ENCODE results near the gene SCN4B. TPM values are rescaled to one million over a fixed set of nuclear protein-coding genes. Genes with fewer than 3 reads are reported as not detected.
A peak's percentile ranks its signal among the peaks of the same experiment; 100 is the strongest.

Gene SCN4B
- polyA plus RNA-seq, 1 experiment = 0.43 TPM

DNA sequence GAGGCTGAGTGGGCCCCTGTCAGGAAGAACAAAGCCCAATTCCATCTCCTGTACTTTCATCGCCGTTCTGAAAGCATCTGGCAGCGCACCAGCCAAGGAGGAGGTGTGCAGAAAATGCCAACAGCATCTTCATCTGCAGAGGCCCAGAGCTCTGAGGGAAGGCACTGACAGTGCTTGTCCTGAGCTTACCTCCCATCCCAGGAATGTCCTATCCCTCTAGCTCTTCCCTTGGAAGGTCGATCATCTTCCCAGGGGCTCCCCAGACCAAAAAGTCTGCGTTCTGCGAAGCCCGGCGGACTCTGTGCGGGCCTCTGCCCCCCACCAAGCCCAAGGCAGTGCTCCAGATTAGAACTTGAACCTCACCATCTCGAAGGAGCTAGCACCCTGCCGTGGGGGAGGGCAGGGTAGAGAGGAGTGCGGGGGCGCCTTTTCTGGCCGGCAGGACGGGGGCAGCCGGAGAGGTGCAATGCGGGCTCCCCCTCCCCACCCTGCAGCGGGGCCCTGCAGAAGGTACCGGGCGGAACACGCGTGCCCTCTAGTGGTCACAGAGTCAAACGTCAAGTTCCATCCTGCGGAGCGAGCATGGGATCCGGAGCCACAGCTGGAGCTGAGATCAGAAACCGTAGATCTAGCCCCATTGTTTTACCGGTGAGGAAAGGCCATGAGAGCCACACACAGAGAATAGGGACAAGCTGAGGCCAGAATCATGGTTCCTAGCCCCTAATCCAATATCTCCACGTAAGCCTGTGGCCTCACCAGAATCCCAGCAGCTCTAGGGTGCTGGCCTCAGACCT is 18.8 kb upstream of the SCN4B start:
- TF ChIP-seq, protein P1, sequence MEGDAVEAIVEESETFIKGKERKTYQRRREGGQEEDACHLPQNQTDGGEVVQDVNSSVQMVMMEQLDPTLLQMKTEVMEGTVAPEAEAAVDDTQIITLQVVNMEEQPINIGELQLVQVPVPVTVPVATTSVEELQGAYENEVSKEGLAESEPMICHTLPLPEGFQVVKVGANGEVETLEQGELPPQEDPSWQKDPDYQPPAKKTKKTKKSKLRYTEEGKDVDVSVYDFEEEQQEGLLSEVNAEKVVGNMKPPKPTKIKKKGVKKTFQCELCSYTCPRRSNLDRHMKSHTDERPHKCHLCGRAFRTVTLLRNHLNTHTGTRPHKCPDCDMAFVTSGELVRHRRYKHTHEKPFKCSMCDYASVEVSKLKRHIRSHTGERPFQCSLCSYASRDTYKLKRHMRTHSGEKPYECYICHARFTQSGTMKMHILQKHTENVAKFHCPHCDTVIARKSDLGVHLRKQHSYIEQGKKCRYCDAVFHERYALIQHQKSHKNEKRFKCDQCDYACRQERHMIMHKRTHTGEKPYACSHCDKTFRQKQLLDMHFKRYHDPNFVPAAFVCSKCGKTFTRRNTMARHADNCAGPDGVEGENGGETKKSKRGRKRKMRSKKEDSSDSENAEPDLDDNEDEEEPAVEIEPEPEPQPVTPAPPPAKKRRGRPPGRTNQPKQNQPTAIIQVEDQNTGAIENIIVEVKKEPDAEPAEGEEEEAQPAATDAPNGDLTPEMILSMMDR (IDR thresholded peaks at IDR 0.05; ENCODE audit: insufficient read depth, low read depth, low read length) = peak; percentile 93
- DNase-seq (ENCODE audit: low read depth) = no peak
- Histone ChIP-seq H3K36me3 (ENCODE audit: control insufficient read depth, insufficient read depth, low read length) (no peaks in the 10 kb centered on the region), H3K4me3 (ENCODE audit: low read depth, low read length) (no peak overlapping the region), H3K27me3 (ENCODE audit: control insufficient read depth, insufficient read depth, low read length) (peaks cover 20% of the 10 kb centered on the region)
- CTCF ChIA-PET = interaction anchor here (0.6 to 8.3 kb wide), 30 partner anchors 8 to 1619 kb away, joined by 3 to 161 read pairs (median 4); partner anchors contain the start of gene SCN4B
- POLR2A ChIA-PET = interaction anchor here (0.6 kb wide), 1 partner anchor 26 kb away, joined by 4 read pairs; no protein-coding TSS in a partner anchor

- ChIA-PET CTCF (interaction anchor here (0.6 to 8.3 kb wide), 16 partner anchors 8 to 186 kb away, joined by 3 to 161 read pairs (median 6); partner anchors contain the start of gene SCN4B), POLR2A (no interaction called here)
- DNase-seq (ENCODE audit: low read depth) = no peak
- H3K36me3 ChIP-seq (ENCODE audit: control insufficient read depth, insufficient read depth, low read length) = no peaks in the 10 kb centered on the region
- TF ChIP-seq, protein P1 (IDR thresholded peaks at IDR 0.05; ENCODE audit: insufficient read depth, low read depth, low read length) = 0 out of 2 replicates have a peak, but pooled peaks have one; percentile 3
- H3K27me3 ChIP-seq (ENCODE audit: control insufficient read depth, insufficient read depth, low read length) = peaks cover 17% of the 10 kb centered on the region
- H3K4me3 ChIP-seq (ENCODE audit: low read depth, low read length) = no peak overlapping the region
Measured at GRCh38 chr11:118170882-118171268, 18.3 kb upstream of the SCN4B start.

GRCh38 chr11:118170231-118170630 is 17.6 kb upstream of the SCN4B start:
- CTCF ChIA-PET = interaction anchor here (1.4 to 8.3 kb wide), 4 partner anchors 13 to 26 kb away, joined by 3 to 161 read pairs (median 64); no protein-coding TSS in a partner anchor
- H3K4me3 ChIP-seq (ENCODE audit: low read depth, low read length) = no peak overlapping the region
- H3K27me3 ChIP-seq (ENCODE audit: control insufficient read depth, insufficient read depth, low read length) = peaks cover 11% of the 10 kb centered on the region
- POLR2A ChIA-PET = no interaction called here
- DNase-seq (ENCODE audit: low read depth) = no peak
- TF ChIP-seq, protein P1 (IDR thresholded peaks at IDR 0.05; ENCODE audit: insufficient read depth, low read depth, low read length) = no peak
- no peaks in the 10 kb centered on the region for H3K36me3 ChIP-seq (ENCODE audit: control insufficient read depth, insufficient read depth, low read length)

- TF ChIP-seq, protein P1 (IDR thresholded peaks at IDR 0.05; ENCODE audit: insufficient read depth, low read depth, low read length) = no peak
- peaks cover 7% of the 10 kb centered on the region for H3K27me3 ChIP-seq (ENCODE audit: control insufficient read depth, insufficient read depth, low read length)
- ChIA-PET CTCF (interaction anchor here (1.1 to 8.3 kb wide), 5 partner anchors 12 to 25 kb away, joined by 3 to 161 read pairs (median 60); no protein-coding TSS in a partner anchor), POLR2A (no interaction called here)
- H3K4me3 ChIP-seq (ENCODE audit: low read depth, low read length) = no peak overlapping the region
- DNase-seq (ENCODE audit: low read depth) = no peak
- H3K36me3 ChIP-seq (ENCODE audit: control insufficient read depth, insufficient read depth, low read length) = no peaks in the 10 kb centered on the region
Measured at GRCh38 chr11:118169300-118170140, 16.9 kb upstream of the SCN4B start.
